DND-41 (cell line): ENCODE measurements around the gene NFIB.

Experiments used
- CTCF ChIP-seq: IDR thresholded peaks from 2 replicates; pipeline ENCODE4 v1.5.1; 2012; ENCODE audit warnings: borderline replicate concordance, low read length, moderate library complexity, mild to moderate bottlenecking; ENCODE audit not compliant: poor library complexity, severe bottlenecking; ENCODE audit errors: extremely low read depth
- EZH2 ChIP-seq: IDR thresholded peaks from 3 replicates; pipeline ENCODE4 v1.6.1; 2012; ENCODE audit warnings: borderline replicate concordance, low read depth, mild to moderate bottlenecking, moderate library complexity, low read length, inconsistent platforms; ENCODE audit not compliant: severe bottlenecking

GRCh38 chr9:14051419-14051818 is 262.5 kb downstream of the NFIB start:
- TF ChIP-seq CTCF, result no peak
- no peak for TF ChIP-seq EZH2
